Stimulated activated naive CD8-positive, alpha-beta T cell treated with anti-CD3 and anti-CD28 coated beads, Interleukin-15, amount 100 ng/mL, for 72 hours (primary cell): Measurements from ENCODE around the gene DRAXIN.

ENCODE experiments used
- ATAC-seq: fragments of 150-1000 bp; cut with Tn5 transposase; 2 replicates; pipeline ENCODE4 v1.10.0; 2021; ENCODE audit warnings: mild to moderate bottlenecking, moderate library complexity
- DNase-seq, 2 donors: peaks; one replicate each; pipeline ENCODE4 v3.0.0; 2021 to 2022
- H3K27ac Mint-ChIP-seq, 2 donors: one replicate each; pipeline ENCODE4 v1.8.0; 2022; ENCODE audit warnings: mild to moderate bottlenecking in 2 of 2, mixed read lengths in 2 of 2, moderate library complexity in 2 of 2
- H3K27me3 Mint-ChIP-seq: one replicate; pipeline ENCODE4 v1.8.0; 2022; ENCODE audit warnings: mixed read lengths
- H3K4me1 Mint-ChIP-seq: one replicate; pipeline ENCODE4 v1.8.0; 2022; ENCODE audit warnings: mild to moderate bottlenecking, mixed read lengths
- H3K4me3 Mint-ChIP-seq, 2 donors: one replicate each; pipeline ENCODE4 v1.8.0; 2022; ENCODE audit warnings: mild to moderate bottlenecking in 2 of 2, mixed read lengths in 2 of 2, moderate library complexity in 1 of 2
- H3K9me3 Mint-ChIP-seq, 2 donors: one replicate each; pipeline ENCODE4 v1.8.0; 2022; ENCODE audit warnings: mixed read lengths in 2 of 2

The DRAXIN gene

GRCh38 chr1:11691928-11692711 lies 610 bp downstream of the DRAXIN start:
- Mint-ChIP-seq H3K4me3 (peak overlapping the region; percentile 70 to 82), H3K4me1 (peaks cover 36% of the 10 kb centered on the region), H3K27ac (no peak overlapping the region), H3K9me3 (no peaks in the 10 kb centered on the region), H3K27me3 (peaks cover 65% of the 10 kb centered on the region)
- DNase-seq (no peak), ATAC-seq (no peak)

- H3K27me3 Mint-ChIP-seq: peaks cover 58% of the 10 kb centered on the region
- peak overlapping the region; percentile 24 to 52 for H3K4me3 Mint-ChIP-seq
- H3K4me1 Mint-ChIP-seq: peaks cover 43% of the 10 kb centered on the region
- H3K27ac Mint-ChIP-seq: peak overlapping the region in 1 of 2 donors; percentile 7
- ATAC-seq (peak; percentile 94), DNase-seq (peak; percentile 57 to 76)
- no peaks in the 10 kb centered on the region for H3K9me3 Mint-ChIP-seq
Measured at GRCh38 chr1:11693024-11693590, 1.6 kb downstream of the DRAXIN start.

- no peak overlapping the region for H3K27ac Mint-ChIP-seq
- ATAC-seq: no peak
Measured at GRCh38 chr1:11693917-11694316, 2.4 kb downstream of the DRAXIN start.

GRCh38 chr1:11695861-11696260 lies 4.4 kb downstream of the DRAXIN start:
- Mint-ChIP-seq H3K27ac (no peak overlapping the region), H3K27me3 (peaks cover 31% of the 10 kb centered on the region)

More at GRCh38 chr1:11693917-11694316, 2.4 kb downstream of the DRAXIN start:
- Mint-ChIP-seq H3K9me3 (no peaks in the 10 kb centered on the region), H3K4me3 (no peak overlapping the region), H3K27me3 (peaks cover 50% of the 10 kb centered on the region), H3K4me1 (peaks cover 45% of the 10 kb centered on the region)
- no peak for DNase-seq

GRCh38 chr1:11697188-11697892 lies 5.8 kb downstream of the DRAXIN start:
- Mint-ChIP-seq H3K4me3 (no peak overlapping the region), H3K27me3 (peaks cover 20% of the 10 kb centered on the region), H3K27ac (no peak overlapping the region), H3K4me1 (peaks cover 28% of the 10 kb centered on the region), H3K9me3 (no peaks in the 10 kb centered on the region)
- DNase-seq (no peak), ATAC-seq (no peak)

More at GRCh38 chr1:11695861-11696260, 4.4 kb downstream of the DRAXIN start:
- no peak overlapping the region for H3K4me3 Mint-ChIP-seq
- DNase-seq: no peak
- peaks cover 36% of the 10 kb centered on the region for H3K4me1 Mint-ChIP-seq
- ATAC-seq: no peak
- no peaks in the 10 kb centered on the region for H3K9me3 Mint-ChIP-seq

- H3K27ac Mint-ChIP-seq: no peak overlapping the region
- no peak for DNase-seq
- peaks cover 15% of the 10 kb centered on the region for H3K27me3 Mint-ChIP-seq
- no peaks in the 10 kb centered on the region for H3K9me3 Mint-ChIP-seq
- no peak for ATAC-seq
- H3K4me1 Mint-ChIP-seq: peaks cover 23% of the 10 kb centered on the region
- H3K4me3 Mint-ChIP-seq: no peak overlapping the region
Measured at GRCh38 chr1:11697893-11698210, 6.3 kb downstream of the DRAXIN start.

- Mint-ChIP-seq H3K4me1 (peaks cover 18% of the 10 kb centered on the region), H3K4me3 (no peak overlapping the region), H3K9me3 (no peaks in the 10 kb centered on the region), H3K27me3 (peaks cover 8% of the 10 kb centered on the region), H3K27ac (no peak overlapping the region)
- ATAC-seq (no peak), DNase-seq (no peak)
Measured at GRCh38 chr1:11700601-11701467, 9.3 kb downstream of the DRAXIN start.

GRCh38 chr1:11701551-11701961 lies 10.0 kb downstream of the DRAXIN start:
- Mint-ChIP-seq H3K4me1 (peaks cover 18% of the 10 kb centered on the region), H3K9me3 (no peaks in the 10 kb centered on the region), H3K27ac (no peak overlapping the region), H3K27me3 (peaks cover 8% of the 10 kb centered on the region), H3K4me3 (no peak overlapping the region)
- no peak for DNase-seq
- ATAC-seq: no peak

GRCh38 chr1:11701981-11702803 lies 10.7 kb downstream of the DRAXIN start:
- H3K4me3 Mint-ChIP-seq: no peak overlapping the region
- no peaks in the 10 kb centered on the region for H3K9me3 Mint-ChIP-seq
- H3K4me1 Mint-ChIP-seq: peaks cover 18% of the 10 kb centered on the region
- DNase-seq: no peak
- peaks cover 8% of the 10 kb centered on the region for H3K27me3 Mint-ChIP-seq
- ATAC-seq: no peak
- no peak overlapping the region for H3K27ac Mint-ChIP-seq

- Mint-ChIP-seq H3K27me3 (peaks cover 16% of the 10 kb centered on the region), H3K27ac (no peak overlapping the region), H3K4me3 (no peak overlapping the region), H3K9me3 (no peaks in the 10 kb centered on the region), H3K4me1 (peaks cover 9% of the 10 kb centered on the region)
- DNase-seq: no peak
- ATAC-seq: no peak
Measured at GRCh38 chr1:11703357-11704193, 12.1 kb downstream of the DRAXIN start.

GRCh38 chr1:11704194-11704529 lies 12.7 kb downstream of the DRAXIN start:
- Mint-ChIP-seq H3K4me3 (no peak overlapping the region), H3K4me1 (peaks cover 14% of the 10 kb centered on the region), H3K27ac (no peak overlapping the region), H3K9me3 (no peaks in the 10 kb centered on the region), H3K27me3 (peaks cover 16% of the 10 kb centered on the region)
- no peak for ATAC-seq
- DNase-seq: no peak

GRCh38 chr1:11704691-11705475 lies 13.4 kb downstream of the DRAXIN start:
- Mint-ChIP-seq H3K4me1 (peaks cover 17% of the 10 kb centered on the region), H3K4me3 (no peak overlapping the region), H3K9me3 (no peaks in the 10 kb centered on the region), H3K27ac (no peak overlapping the region), H3K27me3 (peaks cover 16% of the 10 kb centered on the region)
- ATAC-seq (no peak), DNase-seq (no peak)

- Mint-ChIP-seq H3K9me3 (no peaks in the 10 kb centered on the region), H3K27me3 (peaks cover 16% of the 10 kb centered on the region), H3K4me3 (no peak overlapping the region), H3K27ac (no peak overlapping the region), H3K4me1 (peaks cover 17% of the 10 kb centered on the region)
- ATAC-seq: no peak
- DNase-seq: no peak
Measured at GRCh38 chr1:11705596-11705995, 14.1 kb downstream of the DRAXIN start.
